Neural cell (in vitro differentiated cells): ENCODE measurements around the gene CCDC148.

Experiments used
- EP300 ChIP-seq: fragments of 450-650 bp; conservative IDR thresholded peaks from 2 replicates; pipeline ENCODE4 v1.6.1; 2014; ENCODE audit warnings: antibody characterized with exemption, mild to moderate bottlenecking, moderate library complexity; ENCODE audit not compliant: poor library complexity, severe bottlenecking
- EZH2 ChIP-seq: fragments of 200-600, 300-800 bp; shearing (Covaris generic), sonication (generic); IDR thresholded peaks from 2 replicates; pipeline ENCODE4 v1.6.1; 2014; ENCODE audit warnings: antibody characterized with exemption, low read length, borderline replicate concordance, mild to moderate bottlenecking; ENCODE audit not compliant: insufficient read depth, poor library complexity, severe bottlenecking
- MXI1 ChIP-seq: fragments of 450-650 bp; conservative IDR thresholded peaks from 2 replicates; pipeline ENCODE4 v1.6.1; 2014; ENCODE audit warnings: antibody characterized with exemption, mild to moderate bottlenecking; ENCODE audit not compliant: poor library complexity, severe bottlenecking
- POLR2AphosphoS5 ChIP-seq: IDR thresholded peaks from 2 replicates; pipeline ENCODE4 v1.6.1; 2012
- RAD21 ChIP-seq: fragments of 450-650 bp; conservative IDR thresholded peaks from 2 replicates; pipeline ENCODE4 v1.6.1; 2014; ENCODE audit warnings: antibody characterized with exemption, mild to moderate bottlenecking, moderate library complexity
- SMC3 ChIP-seq: fragments of 450-650 bp; conservative IDR thresholded peaks from 2 replicates; pipeline ENCODE4 v1.6.1; 2014; ENCODE audit warnings: antibody characterized with exemption, mild to moderate bottlenecking, moderate library complexity; ENCODE audit not compliant: poor library complexity
- TAF1 ChIP-seq: IDR thresholded peaks from 2 replicates; pipeline ENCODE4 v1.6.1; 2012; ENCODE audit warnings: low read depth
- TF ChIP-seq, protein P1 (sequence below): fragments of 450-650 bp; IDR thresholded peaks from 2 replicates; pipeline ENCODE4 v1.5.1; 2014; ENCODE audit warnings: antibody characterized with exemption, mild to moderate bottlenecking, moderate library complexity; ENCODE audit not compliant: poor library complexity, severe bottlenecking
- TF ChIP-seq, protein P2 (sequence below): IDR thresholded peaks from 2 replicates; pipeline ENCODE4 v1.6.1; 2012; ENCODE audit warnings: borderline replicate concordance

DNA sequence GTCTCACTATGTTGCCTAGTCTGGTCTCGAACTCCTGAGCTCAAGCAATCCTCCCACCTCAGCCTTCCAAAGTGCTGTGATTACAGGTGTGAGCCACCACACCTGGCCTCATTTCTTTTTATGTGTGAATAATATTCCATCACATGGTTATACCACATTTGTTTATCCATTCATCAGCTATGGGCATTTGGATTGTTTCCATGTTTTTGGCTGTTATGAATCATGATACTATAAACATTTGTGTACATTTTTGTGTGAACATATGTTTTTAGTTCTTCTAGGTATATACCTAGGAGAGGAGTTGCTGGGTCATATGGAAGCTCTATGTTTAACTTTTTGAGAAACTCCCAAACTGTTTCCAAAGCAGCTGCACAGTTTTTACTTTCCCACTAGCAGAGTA, 24.6 kb upstream of the CCDC148 start:
- TF ChIP-seq, protein P1, sequence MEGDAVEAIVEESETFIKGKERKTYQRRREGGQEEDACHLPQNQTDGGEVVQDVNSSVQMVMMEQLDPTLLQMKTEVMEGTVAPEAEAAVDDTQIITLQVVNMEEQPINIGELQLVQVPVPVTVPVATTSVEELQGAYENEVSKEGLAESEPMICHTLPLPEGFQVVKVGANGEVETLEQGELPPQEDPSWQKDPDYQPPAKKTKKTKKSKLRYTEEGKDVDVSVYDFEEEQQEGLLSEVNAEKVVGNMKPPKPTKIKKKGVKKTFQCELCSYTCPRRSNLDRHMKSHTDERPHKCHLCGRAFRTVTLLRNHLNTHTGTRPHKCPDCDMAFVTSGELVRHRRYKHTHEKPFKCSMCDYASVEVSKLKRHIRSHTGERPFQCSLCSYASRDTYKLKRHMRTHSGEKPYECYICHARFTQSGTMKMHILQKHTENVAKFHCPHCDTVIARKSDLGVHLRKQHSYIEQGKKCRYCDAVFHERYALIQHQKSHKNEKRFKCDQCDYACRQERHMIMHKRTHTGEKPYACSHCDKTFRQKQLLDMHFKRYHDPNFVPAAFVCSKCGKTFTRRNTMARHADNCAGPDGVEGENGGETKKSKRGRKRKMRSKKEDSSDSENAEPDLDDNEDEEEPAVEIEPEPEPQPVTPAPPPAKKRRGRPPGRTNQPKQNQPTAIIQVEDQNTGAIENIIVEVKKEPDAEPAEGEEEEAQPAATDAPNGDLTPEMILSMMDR, result no peak
- TF ChIP-seq, protein P2, sequence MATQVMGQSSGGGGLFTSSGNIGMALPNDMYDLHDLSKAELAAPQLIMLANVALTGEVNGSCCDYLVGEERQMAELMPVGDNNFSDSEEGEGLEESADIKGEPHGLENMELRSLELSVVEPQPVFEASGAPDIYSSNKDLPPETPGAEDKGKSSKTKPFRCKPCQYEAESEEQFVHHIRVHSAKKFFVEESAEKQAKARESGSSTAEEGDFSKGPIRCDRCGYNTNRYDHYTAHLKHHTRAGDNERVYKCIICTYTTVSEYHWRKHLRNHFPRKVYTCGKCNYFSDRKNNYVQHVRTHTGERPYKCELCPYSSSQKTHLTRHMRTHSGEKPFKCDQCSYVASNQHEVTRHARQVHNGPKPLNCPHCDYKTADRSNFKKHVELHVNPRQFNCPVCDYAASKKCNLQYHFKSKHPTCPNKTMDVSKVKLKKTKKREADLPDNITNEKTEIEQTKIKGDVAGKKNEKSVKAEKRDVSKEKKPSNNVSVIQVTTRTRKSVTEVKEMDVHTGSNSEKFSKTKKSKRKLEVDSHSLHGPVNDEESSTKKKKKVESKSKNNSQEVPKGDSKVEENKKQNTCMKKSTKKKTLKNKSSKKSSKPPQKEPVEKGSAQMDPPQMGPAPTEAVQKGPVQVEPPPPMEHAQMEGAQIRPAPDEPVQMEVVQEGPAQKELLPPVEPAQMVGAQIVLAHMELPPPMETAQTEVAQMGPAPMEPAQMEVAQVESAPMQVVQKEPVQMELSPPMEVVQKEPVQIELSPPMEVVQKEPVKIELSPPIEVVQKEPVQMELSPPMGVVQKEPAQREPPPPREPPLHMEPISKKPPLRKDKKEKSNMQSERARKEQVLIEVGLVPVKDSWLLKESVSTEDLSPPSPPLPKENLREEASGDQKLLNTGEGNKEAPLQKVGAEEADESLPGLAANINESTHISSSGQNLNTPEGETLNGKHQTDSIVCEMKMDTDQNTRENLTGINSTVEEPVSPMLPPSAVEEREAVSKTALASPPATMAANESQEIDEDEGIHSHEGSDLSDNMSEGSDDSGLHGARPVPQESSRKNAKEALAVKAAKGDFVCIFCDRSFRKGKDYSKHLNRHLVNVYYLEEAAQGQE, result no peak
- no peak for TF ChIP-seq EP300
- TF ChIP-seq POLR2AphosphoS5, result no peak
- TF ChIP-seq TAF1, result no peak
- no peak for TF ChIP-seq EZH2
- no peak for TF ChIP-seq SMC3
- no peak for TF ChIP-seq MXI1
- no peak for TF ChIP-seq RAD21
